22Rv1 (cell line): ENCODE measurements around the gene NBAS.

Experiments
- CTCF ChIP-seq: fragments of 450-650 bp; IDR thresholded peaks from 2 replicates; pipeline ENCODE4 v1.5.1; 2017; ENCODE audit warnings: mild to moderate bottlenecking
- ZFX ChIP-seq: fragments of 450-650 bp; IDR thresholded peaks from 2 replicates; pipeline ENCODE4 v1.6.1; 2017; ENCODE audit warnings: antibody characterized with exemption, borderline replicate concordance

GRCh38 chr2:15571729-15572128 lies 10.6 kb upstream of the NBAS start:
- TF ChIP-seq CTCF (no peak), ZFX (no peak)
